Mesenchymal stem cell (in vitro differentiated cells and primary cell): ENCODE data around the gene CA9.

Source experiments
- DNase-seq: peaks from one replicate; pipeline ENCODE4 v3.0.0-alpha.2; 2013
- H2AFZ ChIP-seq: one replicate; pipeline ENCODE4 v1.6.1; 2013; ENCODE audit warnings: low read depth, mild to moderate bottlenecking, control low read depth, inconsistent platforms, low read length, moderate library complexity
- H2AK5ac ChIP-seq: 2 replicates; pipeline ENCODE4 v1.6.1; 2013; ENCODE audit warnings: low read length, moderate library complexity, mild to moderate bottlenecking, inconsistent platforms; ENCODE audit not compliant: severe bottlenecking
- H2BK120ac ChIP-seq: one replicate; pipeline ENCODE4 v1.6.1; 2013; ENCODE audit warnings: low read depth, mild to moderate bottlenecking, inconsistent platforms, low read length, moderate library complexity
- H2BK12ac ChIP-seq, 2 experiments: one replicate each; pipeline ENCODE4 v1.6.1; 2013; ENCODE audit warnings: inconsistent platforms in 2 of 2, low read length in 2 of 2, mild to moderate bottlenecking in 2 of 2, moderate library complexity in 2 of 2, control low read depth in 1 of 2
- H2BK15ac ChIP-seq: one replicate; pipeline ENCODE4 v1.6.1; 2013; ENCODE audit warnings: mild to moderate bottlenecking, low read depth, inconsistent platforms; ENCODE audit not compliant: poor library complexity, severe bottlenecking
- H2BK5ac ChIP-seq: 2 replicates; pipeline ENCODE4 v1.6.1; 2013; ENCODE audit warnings: low read depth, mild to moderate bottlenecking, low read length, control low read depth, inconsistent platforms; ENCODE audit not compliant: poor library complexity, severe bottlenecking
- H3K14ac ChIP-seq, 2 experiments: one replicate each; pipeline ENCODE4 v1.6.1; 2013; ENCODE audit warnings: inconsistent platforms in 2 of 2, low read length in 2 of 2, control low read depth in 1 of 2, mild to moderate bottlenecking in 1 of 2, moderate library complexity in 1 of 2
- H3K18ac ChIP-seq, 2 experiments: one replicate each; pipeline ENCODE4 v1.6.1; 2013; ENCODE audit warnings: inconsistent platforms in 2 of 2, low read length in 2 of 2, control low read depth in 1 of 2, low read depth in 1 of 2, mild to moderate bottlenecking in 1 of 2
- H3K23ac ChIP-seq, 2 experiments: one replicate each; pipeline ENCODE4 v1.6.1; 2013; ENCODE audit warnings: inconsistent platforms in 2 of 2, low read length in 2 of 2, mild to moderate bottlenecking in 2 of 2, moderate library complexity in 2 of 2, control low read depth in 1 of 2
- H3K27ac ChIP-seq: 2 replicates; pipeline ENCODE4 v1.5.1; 2013; ENCODE audit warnings: mild to moderate bottlenecking, moderate library complexity, low read length, control low read depth, inconsistent platforms; ENCODE audit not compliant: poor library complexity, severe bottlenecking
- H3K27me3 ChIP-seq, 2 experiments: 2 replicates each; pipeline versions ENCODE4 v1.6.1 to v1.7.0; 2013; ENCODE audit warnings: low read length in 2 of 2, mild to moderate bottlenecking in 2 of 2, moderate library complexity in 2 of 2, control low read depth in 1 of 2, inconsistent platforms in 1 of 2; ENCODE audit not compliant: control insufficient read depth in 1 of 2, insufficient read depth in 1 of 2
- H3K36me3 ChIP-seq, 2 experiments: 2 replicates each; pipeline versions ENCODE4 v1.6.1 to v1.7.0; 2013; ENCODE audit warnings: low read length in 2 of 2, control low read depth in 1 of 2, inconsistent platforms in 1 of 2, low read depth in 1 of 2, mild to moderate bottlenecking in 1 of 2; ENCODE audit not compliant: insufficient read depth in 2 of 2, control insufficient read depth in 1 of 2
- H3K4ac ChIP-seq, 2 experiments: one replicate each; pipeline ENCODE4 v1.6.1; 2013; ENCODE audit warnings: inconsistent platforms in 2 of 2, low read length in 2 of 2, mild to moderate bottlenecking in 2 of 2, moderate library complexity in 2 of 2, control low read depth in 1 of 2, low read depth in 1 of 2
- H3K4me1 ChIP-seq: 2 replicates; pipeline ENCODE4 v1.6.1; 2013; ENCODE audit warnings: low read depth, low read length, control low read depth; ENCODE audit not compliant: control insufficient read depth, insufficient read depth
- H3K4me2 ChIP-seq: 2 replicates; pipeline ENCODE4 v1.6.1; 2013; ENCODE audit warnings: low read length, mild to moderate bottlenecking, inconsistent platforms; ENCODE audit not compliant: poor library complexity, severe bottlenecking
- H3K4me3 ChIP-seq, 2 experiments: 2 replicates each; pipeline versions ENCODE4 v1.5.1 to v1.7.0; 2013; ENCODE audit warnings: low read length in 2 of 2, mild to moderate bottlenecking in 2 of 2, control low read depth in 1 of 2, low read depth in 1 of 2; ENCODE audit not compliant: insufficient read depth in 1 of 2
- H3K79me1 ChIP-seq: replicated peaks from 2 replicates; pipeline ENCODE4 v1.6.1; 2013; ENCODE audit warnings: mild to moderate bottlenecking, control low read depth, low read length, inconsistent platforms; ENCODE audit not compliant: poor library complexity, severe bottlenecking
- H3K9ac ChIP-seq: 2 replicates; pipeline ENCODE4 v1.7.0; 2013; ENCODE audit warnings: mild to moderate bottlenecking, low read length, moderate library complexity
- H3K9me3 ChIP-seq: 2 replicates; pipeline ENCODE4 v1.7.0; 2013; ENCODE audit warnings: mild to moderate bottlenecking, low read length; ENCODE audit not compliant: control insufficient read depth
- H4K8ac ChIP-seq: one replicate; pipeline ENCODE4 v1.6.1; 2013; ENCODE audit warnings: inconsistent platforms, mild to moderate bottlenecking, low read length, moderate library complexity
- H4K91ac ChIP-seq: one replicate; pipeline ENCODE4 v1.6.1; 2013; ENCODE audit warnings: mild to moderate bottlenecking, low read length, inconsistent platforms
- WGBS: methylation state at CpG from one replicate; pipeline ENCODE4 v1.1.7; 2013; ENCODE audit warnings: mixed read lengths; 5-methylcytosine and 5-hydroxymethylcytosine counted together

Gene CA9

DNA sequence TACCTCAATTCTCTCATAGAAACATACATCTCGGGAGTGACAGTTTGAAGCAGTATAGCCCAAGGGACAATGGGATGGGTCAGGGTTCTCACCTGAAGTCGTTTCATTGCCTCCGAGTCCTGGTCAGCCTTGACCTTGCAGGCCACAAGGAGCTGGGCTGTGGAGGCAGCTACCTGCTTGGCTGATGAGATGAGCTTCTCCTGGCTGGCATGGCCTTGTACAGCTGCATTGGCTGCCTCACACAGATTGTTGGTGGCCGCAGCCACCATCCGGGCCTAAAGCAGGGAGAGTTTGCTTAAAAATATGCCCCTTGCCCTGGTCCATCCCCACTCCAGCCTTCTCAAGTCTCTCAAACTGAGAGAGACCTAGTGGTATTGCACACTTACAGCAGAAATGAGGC is 24.5 kb downstream of the CA9 start:
- H2BK5ac ChIP-seq: no peak overlapping the region
- no peak overlapping the region for H2AK5ac ChIP-seq
- H3K4me1 ChIP-seq: no peaks in the 10 kb centered on the region
- no peak overlapping the region for H3K4me2 ChIP-seq
- H3K18ac ChIP-seq: no peak overlapping the region
- no peak overlapping the region for H3K4ac ChIP-seq
- no peak overlapping the region for H2BK120ac ChIP-seq
- H3K4me3 ChIP-seq: no peak overlapping the region
- no peak overlapping the region for H3K9ac ChIP-seq
- no peak for DNase-seq
- no peak overlapping the region for H2BK12ac ChIP-seq
- peaks cover 67 to 76% of the 10 kb centered on the region in 2 experiments for H3K36me3 ChIP-seq
- H3K27ac ChIP-seq: no peak overlapping the region
- WGBS: 91% methylated on average over 5 of the region's 5 CpGs
- no peaks in the 10 kb centered on the region for H3K27me3 ChIP-seq
- no peak overlapping the region for H2AFZ ChIP-seq
- H4K8ac ChIP-seq: no peak overlapping the region
- no peak overlapping the region for H3K23ac ChIP-seq
- no peak overlapping the region for H2BK15ac ChIP-seq
- H4K91ac ChIP-seq: no peak overlapping the region
- H3K9me3 ChIP-seq: no peaks in the 10 kb centered on the region
- no peak overlapping the region for H3K14ac ChIP-seq
- peaks cover 4% of the 10 kb centered on the region for H3K79me1 ChIP-seq

DNA sequence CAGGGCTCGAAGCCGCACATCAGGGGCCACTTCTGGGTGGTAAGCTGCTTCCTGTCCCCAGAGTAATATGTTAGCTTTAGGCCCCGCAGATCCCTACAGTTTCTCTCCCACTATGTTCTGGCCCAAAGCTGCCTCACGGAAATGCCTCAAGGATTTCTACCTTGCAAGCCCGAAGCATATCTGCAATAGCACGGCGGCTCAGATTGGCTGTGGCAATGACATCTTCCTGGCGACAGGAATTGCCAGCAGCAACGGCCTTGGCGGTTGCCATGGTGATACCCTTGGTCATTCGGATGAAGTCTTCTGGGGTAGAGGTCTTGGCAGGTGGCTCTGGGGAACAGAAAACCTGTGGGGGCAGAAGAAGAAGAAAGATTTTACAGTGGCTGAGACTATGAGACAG is 26.3 kb downstream of the CA9 start:
- no peak overlapping the region for H2BK15ac ChIP-seq
- H3K4me3 ChIP-seq: no peak overlapping the region
- no peak overlapping the region for H4K91ac ChIP-seq
- no peak overlapping the region for H3K4ac ChIP-seq
- no peak overlapping the region for H3K14ac ChIP-seq
- H3K9me3 ChIP-seq: no peaks in the 10 kb centered on the region
- no peak overlapping the region for H3K9ac ChIP-seq
- peaks cover 15% of the 10 kb centered on the region for H3K79me1 ChIP-seq
- 92% methylated on average over 11 of the region's 11 CpGs for WGBS
- DNase-seq: no peak
- no peak overlapping the region for H3K4me2 ChIP-seq
- no peaks in the 10 kb centered on the region for H3K27me3 ChIP-seq
- H3K18ac ChIP-seq: no peak overlapping the region
- no peak overlapping the region for H3K23ac ChIP-seq
- no peak overlapping the region for H2BK12ac ChIP-seq
- H2BK5ac ChIP-seq: no peak overlapping the region
- H2AK5ac ChIP-seq: no peak overlapping the region
- no peaks in the 10 kb centered on the region for H3K4me1 ChIP-seq
- H2AFZ ChIP-seq: no peak overlapping the region
- no peak overlapping the region for H3K27ac ChIP-seq
- H2BK120ac ChIP-seq: no peak overlapping the region
- H3K36me3 ChIP-seq: peaks cover 85 to 94% of the 10 kb centered on the region in 2 experiments
- H4K8ac ChIP-seq: no peak overlapping the region

DNA sequence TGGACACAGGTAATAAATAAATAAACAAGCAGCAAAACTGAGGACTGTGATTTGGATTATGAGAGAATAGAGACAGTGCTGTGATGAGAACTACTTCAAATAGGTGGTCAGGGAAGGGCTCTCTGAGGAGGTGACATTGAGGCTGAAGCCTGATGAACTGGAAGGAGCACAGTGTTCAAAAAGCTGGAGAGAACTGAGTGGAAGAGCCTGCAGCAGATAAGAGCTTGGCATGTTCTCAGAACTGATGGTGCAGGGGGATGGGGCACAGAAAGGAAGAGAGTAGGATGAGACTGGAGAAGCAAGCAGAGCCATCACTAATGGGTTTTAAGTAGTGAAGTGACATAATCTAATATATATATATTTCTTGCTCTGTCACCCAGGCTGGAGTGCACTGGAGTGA is 27.2 kb downstream of the CA9 start:
- no peak overlapping the region for H2AFZ ChIP-seq
- H3K79me1 ChIP-seq: peaks cover 20% of the 10 kb centered on the region
- no peak overlapping the region for H2AK5ac ChIP-seq
- no peak overlapping the region for H3K4me3 ChIP-seq
- H3K23ac ChIP-seq: no peak overlapping the region
- no peak overlapping the region for H4K8ac ChIP-seq
- no peak overlapping the region for H3K4ac ChIP-seq
- H2BK5ac ChIP-seq: no peak overlapping the region
- DNase-seq: no peak
- H3K9ac ChIP-seq: no peak overlapping the region
- H3K4me1 ChIP-seq: no peaks in the 10 kb centered on the region
- H3K27ac ChIP-seq: no peak overlapping the region
- no peak overlapping the region for H2BK15ac ChIP-seq
- no peak overlapping the region for H2BK120ac ChIP-seq
- H4K91ac ChIP-seq: no peak overlapping the region
- H3K27me3 ChIP-seq: no peaks in the 10 kb centered on the region
- H2BK12ac ChIP-seq: no peak overlapping the region
- H3K36me3 ChIP-seq: peaks cover 88 to 98% of the 10 kb centered on the region in 2 experiments
- no peak overlapping the region for H3K18ac ChIP-seq
- H3K14ac ChIP-seq: no peak overlapping the region
- no peaks in the 10 kb centered on the region for H3K9me3 ChIP-seq
- H3K4me2 ChIP-seq: no peak overlapping the region

DNA sequence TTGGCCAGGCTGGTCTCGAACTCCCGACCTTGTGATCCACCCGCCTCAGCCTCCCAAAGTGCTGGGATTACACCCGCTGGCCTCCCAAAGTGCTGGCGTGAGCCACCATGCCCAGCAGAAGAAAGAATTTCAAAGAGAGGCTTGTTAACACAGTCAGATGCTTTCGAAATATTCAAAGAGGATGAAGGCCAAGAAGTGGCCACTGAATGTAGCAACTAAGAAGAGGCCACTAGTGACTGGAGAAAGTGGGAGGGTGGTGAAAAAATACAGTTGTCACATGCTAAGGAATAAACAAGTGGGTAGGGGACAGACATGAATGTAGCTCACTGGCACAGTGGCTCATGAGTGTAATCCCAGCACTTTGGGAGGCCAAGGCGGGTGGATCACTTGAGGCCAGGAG is 29.0 kb downstream of the CA9 start:
- H3K4ac ChIP-seq: no peak overlapping the region
- H2AFZ ChIP-seq: no peak overlapping the region
- H2BK120ac ChIP-seq: no peak overlapping the region
- H3K18ac ChIP-seq: no peak overlapping the region
- no peaks in the 10 kb centered on the region for H3K9me3 ChIP-seq
- no peak for DNase-seq
- H4K8ac ChIP-seq: no peak overlapping the region
- H2BK12ac ChIP-seq: no peak overlapping the region
- H3K4me1 ChIP-seq: no peaks in the 10 kb centered on the region
- no peak overlapping the region for H3K4me3 ChIP-seq
- WGBS: over 99% methylated on average over 6 of the region's 7 CpGs
- no peak overlapping the region for H3K23ac ChIP-seq
- H2BK5ac ChIP-seq: no peak overlapping the region
- no peaks in the 10 kb centered on the region for H3K27me3 ChIP-seq
- H4K91ac ChIP-seq: no peak overlapping the region
- H3K9ac ChIP-seq: no peak overlapping the region
- peaks cover 34% of the 10 kb centered on the region for H3K79me1 ChIP-seq
- no peak overlapping the region for H2AK5ac ChIP-seq
- peaks cover 88 to 98% of the 10 kb centered on the region in 2 experiments for H3K36me3 ChIP-seq
- no peak overlapping the region for H3K14ac ChIP-seq
- no peak overlapping the region for H2BK15ac ChIP-seq
- H3K4me2 ChIP-seq: no peak overlapping the region
- H3K27ac ChIP-seq: no peak overlapping the region
